MCF 10A (cell line): Measurements from ENCODE around the gene SCARB2. TPM values are rescaled to one million over a fixed set of nuclear protein-coding genes. Genes with fewer than 3 reads are reported as not detected.

Experiments
- BruUV-seq: library from RNA; stranded (reverse); fragments of 400-500 nt; replicated peaks from 2 replicates; lab custom pipeline; 2021; lab: Mats Ljungman, UMichigan
- CTCF ChIA-PET: fragments of 300-600 bp; sonication (Branson Sonifier 250); formaldehyde crosslinking; extraction: SDS; loops from one replicate; lab custom pipeline; 2021; ENCODE audit warnings: antibody characterized with exemption, inconsistent platforms; lab: Yijun Ruan, JAX
- POLR2A ChIA-PET: fragments of 300-600, 350-650 bp; sonication (Branson Sonifier 250); formaldehyde crosslinking; extraction: SDS; loops from one replicate; lab custom pipeline; 2020; ENCODE audit warnings: antibody characterized with exemption, inconsistent platforms; lab: Yijun Ruan, JAX
- DNase-seq: peaks from one replicate; pipeline ENCODE4 v3.0.0-alpha.2; 2018; ENCODE audit not compliant: unreplicated experiment
- H3K27ac Mint-ChIP-seq: one replicate; pipeline ENCODE4 v1.8.0; 2022; ENCODE audit warnings: mild to moderate bottlenecking, low read depth, mixed read lengths; ENCODE audit not compliant: unreplicated experiment
- H3K27me3 Mint-ChIP-seq: one replicate; pipeline ENCODE4 v1.8.0; 2022; ENCODE audit warnings: mixed read lengths; ENCODE audit not compliant: insufficient read depth, unreplicated experiment
- H3K36me3 Mint-ChIP-seq: one replicate; pipeline ENCODE4 v1.8.0; 2022; ENCODE audit warnings: mild to moderate bottlenecking, moderate library complexity, mixed read lengths; ENCODE audit not compliant: insufficient read depth, unreplicated experiment
- H3K4me1 Mint-ChIP-seq: one replicate; pipeline ENCODE4 v1.8.0; 2022; ENCODE audit warnings: mixed read lengths; ENCODE audit not compliant: insufficient read depth, unreplicated experiment
- H3K4me3 Mint-ChIP-seq: one replicate; pipeline ENCODE4 v1.8.0; 2022; ENCODE audit warnings: mild to moderate bottlenecking, moderate library complexity, mixed read lengths; ENCODE audit not compliant: unreplicated experiment
- H3K9me3 Mint-ChIP-seq: one replicate; pipeline ENCODE4 v1.8.0; 2022; ENCODE audit warnings: mixed read lengths; ENCODE audit not compliant: unreplicated experiment
- CTCF ChIP-seq: fragments of 200-600 bp; IDR thresholded peaks from one replicate; pipeline ENCODE4 v1.8.0; 2022; ENCODE audit warnings: antibody characterized with exemption, mild to moderate bottlenecking; ENCODE audit not compliant: unreplicated experiment
- intact Hi-C: fragments of 100-400 bp; cut with micrococcal nuclease; formaldehyde crosslinking; loops from 2 replicates; pipeline ENCODE4 v1.14.1; 2022
- total RNA-seq: library from RNA; stranded (reverse); gene quantifications from 2 replicates; pipeline ENCODE4 v1.2.3, GENCODE V29; 2022

SCARB2 gene
- total RNA-seq, 1 experiment from 2014 or later, result 67.2 TPM

GRCh38 chr4:76187152-76187551, 26.5 kb downstream of the SCARB2 start:
- Mint-ChIP-seq H3K36me3 (peaks cover 10% of the 10 kb centered on the region), H3K27ac (peak overlapping the region; percentile 33), H3K4me3 (no peak overlapping the region), H3K27me3 (no peaks in the 10 kb centered on the region), H3K9me3 (no peaks in the 10 kb centered on the region), H3K4me1 (peaks cover 10% of the 10 kb centered on the region)
- intact Hi-C loops, result no loop called here
- POLR2A ChIA-PET, result interaction anchor here (0.8 kb wide), 1 partner anchor 26 kb away, joined by 3 read pairs; no protein-coding TSS in a partner anchor
- CTCF ChIA-PET, result no interaction called here
- DNase-seq, result no peak
- BruUV-seq, result no TSS peak
- TF ChIP-seq CTCF, result no peak

- Mint-ChIP-seq H3K4me1 (peaks cover 8% of the 10 kb centered on the region), H3K9me3 (no peaks in the 10 kb centered on the region), H3K36me3 (peaks cover 20% of the 10 kb centered on the region), H3K27ac (no peak overlapping the region), H3K4me3 (no peak overlapping the region), H3K27me3 (no peaks in the 10 kb centered on the region)
- POLR2A ChIA-PET, result interaction anchor here (0.7 to 3.9 kb wide), 7 partner anchors 14 to 317 kb away, joined by 3 to 30 read pairs (median 3); partner anchors contain the start of gene STBD1
- intact Hi-C loops, result no loop called here
- no peak for TF ChIP-seq CTCF
- CTCF ChIA-PET, result interaction anchor here (0.7 to 4.7 kb wide), 3 partner anchors 16 to 124 kb away, joined by 3 to 50 read pairs (median 28); partner anchors contain the start of genes FAM47E and STBD1
- DNase-seq, result peak; percentile 35
- BruUV-seq, result no TSS peak
Measured at GRCh38 chr4:76182463-76182862, 31.2 kb downstream of the SCARB2 start.

- intact Hi-C loops, result loop anchor here (1.0 to 2.0 kb wide), 7 partner anchors 33 to 326 kb away; partner anchors contain the start of genes FAM47E, SCARB2 and STBD1
- no peaks in the 10 kb centered on the region for H3K27me3 Mint-ChIP-seq
- H3K4me1 Mint-ChIP-seq, result peaks cover 8% of the 10 kb centered on the region
- POLR2A ChIA-PET, result interaction anchor here (0.6 to 3.9 kb wide), 13 partner anchors 14 to 325 kb away, joined by 3 to 30 read pairs (median 3); partner anchors contain the start of genes SCARB2, SHROOM3 and STBD1
- peak; percentile 94 for TF ChIP-seq CTCF
- CTCF ChIA-PET, result interaction anchor here (0.6 to 4.7 kb wide), 78 partner anchors 9 to 1222 kb away, joined by 3 to 50 read pairs (median 5); partner anchors contain the start of genes FAM47E, SCARB2, SHROOM3 and STBD1
- H3K4me3 Mint-ChIP-seq, result no peak overlapping the region
- no TSS peak for BruUV-seq
- no peaks in the 10 kb centered on the region for H3K9me3 Mint-ChIP-seq
- peak; percentile 87 for DNase-seq
- peaks cover 27% of the 10 kb centered on the region for H3K36me3 Mint-ChIP-seq
- H3K27ac Mint-ChIP-seq, result no peak overlapping the region
Measured at GRCh38 chr4:76179398-76180318, 34.0 kb downstream of the SCARB2 start.

GRCh38 chr4:76178296-76178695, 35.3 kb downstream of the SCARB2 start:
- intact Hi-C loops, result loop anchor here (2.0 kb wide), 1 partner anchor 73 kb away; the partner anchor contains the start of gene FAM47E
- no TSS peak for BruUV-seq

More at GRCh38 chr4:76178296-76178695, 35.3 kb downstream of the SCARB2 start:
- Mint-ChIP-seq H3K36me3 (peaks cover 34% of the 10 kb centered on the region), H3K4me1 (peaks cover 8% of the 10 kb centered on the region), H3K27ac (no peak overlapping the region), H3K4me3 (no peak overlapping the region), H3K27me3 (no peaks in the 10 kb centered on the region), H3K9me3 (no peaks in the 10 kb centered on the region)
- no peak for DNase-seq
- POLR2A ChIA-PET, result interaction anchor here (0.9 to 3.6 kb wide), 6 partner anchors 30 to 256 kb away, joined by 3 to 19 read pairs (median 4); partner anchors contain the start of genes NUP54, SCARB2 and SHROOM3
- CTCF ChIA-PET, result interaction anchor here (0.7 to 4.7 kb wide), 13 partner anchors 10 to 326 kb away, joined by 3 to 50 read pairs (median 5); partner anchors contain the start of gene STBD1
- TF ChIP-seq CTCF, result no peak
